ENCODE results near the gene SHC3.

Gene SHC3

DNA sequence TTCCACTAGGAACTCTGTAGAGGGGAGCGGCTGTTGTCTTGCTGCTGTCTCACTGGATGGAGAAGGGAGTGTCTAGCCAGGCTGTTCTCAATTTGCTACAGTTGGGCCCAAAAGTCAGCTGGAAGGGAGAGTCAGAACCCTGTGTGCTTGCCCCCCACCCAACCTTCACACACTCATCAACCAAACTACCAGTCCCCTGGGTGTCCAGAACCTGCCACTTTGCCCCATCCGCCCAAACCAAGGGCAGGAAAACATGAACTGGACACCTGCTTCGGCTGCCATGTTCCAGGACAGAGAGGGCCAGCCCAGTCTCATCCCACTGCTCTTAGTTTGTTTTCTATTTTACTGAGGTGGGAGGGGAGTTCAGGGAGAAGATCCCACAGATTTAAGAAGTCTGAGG, 105.2 kb downstream of the SHC3 start:
- Histone ChIP-seq H3K4me3 (ENCODE audit: low read depth, low read length) (no peak overlapping the region), H2BK5ac (ENCODE audit: low read depth, low read length, poor library complexity) (no peak overlapping the region), H2BK12ac (ENCODE audit: low read length) (no peak overlapping the region), H3K79me2 (ENCODE audit: control insufficient read depth, insufficient read depth, low read length, poor library complexity) (no peaks in the 10 kb centered on the region), H3K9ac (ENCODE audit: low read length) (no peak overlapping the region), H3K4me1 (ENCODE audit: control insufficient read depth in 1 of 2, insufficient read depth in 2 of 2, low read length in 2 of 2) (no peaks in the 10 kb centered on the region), H3K4me2 (ENCODE audit: low read length) (no peak overlapping the region), H2AFZ (ENCODE audit: insufficient read depth, low read length, poor library complexity) (no peak overlapping the region), H3K9me3 (ENCODE audit: insufficient read depth, low read depth, low read length) (peaks cover 3% of the 10 kb centered on the region), H3K4ac (ENCODE audit: low read depth, low read length) (no peak overlapping the region), H4K12ac (ENCODE audit: low read depth, low read length) (no peak overlapping the region), H2BK120ac (ENCODE audit: insufficient read depth, low read length, poor library complexity) (no peak overlapping the region), H3K36me3 (ENCODE audit: control insufficient read depth in 1 of 2, insufficient read depth in 2 of 2, low read length in 2 of 2) (no peaks in the 10 kb centered on the region), H3K14ac (ENCODE audit: low read length) (no peak overlapping the region), H3K27me3 (ENCODE audit: insufficient read depth, low read length) (no peaks in the 10 kb centered on the region), H4K91ac (ENCODE audit: low read depth, low read length) (no peak overlapping the region), H4K8ac (ENCODE audit: low read depth, low read length) (no peak overlapping the region), H3K79me1 (ENCODE audit: low read length) (no peaks in the 10 kb centered on the region), H3K18ac (ENCODE audit: low read length) (no peak overlapping the region), H3K27ac (ENCODE audit: low read depth, low read length) (no peak overlapping the region), H2AK5ac (ENCODE audit: low read length) (no peak overlapping the region), H3K23ac (ENCODE audit: low read length) (no peak overlapping the region)
- no peak for DNase-seq
- WGBS (ENCODE audit: extremely low coverage, insufficient coverage, insufficient read length): no CpG with 5 or more reads among the region's 3 CpGs

- no peaks in the 10 kb centered on the region for H3K4me1 ChIP-seq (ENCODE audit: control insufficient read depth in 1 of 2, insufficient read depth in 2 of 2, low read length in 2 of 2)
- no peak overlapping the region for H3K4me3 ChIP-seq (ENCODE audit: low read depth, low read length)
- no peak overlapping the region for H3K23ac ChIP-seq (ENCODE audit: low read length)
- DNase-seq: no peak
- H2BK12ac ChIP-seq (ENCODE audit: low read length): no peak overlapping the region
- no peak overlapping the region for H2AK5ac ChIP-seq (ENCODE audit: low read length)
- no peak overlapping the region for H3K27ac ChIP-seq (ENCODE audit: low read depth, low read length)
- no peak overlapping the region for H4K8ac ChIP-seq (ENCODE audit: low read depth, low read length)
- H3K9me3 ChIP-seq (ENCODE audit: insufficient read depth, low read depth, low read length): peaks cover 3% of the 10 kb centered on the region
- H3K9ac ChIP-seq (ENCODE audit: low read length): no peak overlapping the region
- no peak overlapping the region for H2BK5ac ChIP-seq (ENCODE audit: low read depth, low read length, poor library complexity)
- H4K12ac ChIP-seq (ENCODE audit: low read depth, low read length): no peak overlapping the region
- no peaks in the 10 kb centered on the region for H3K79me1 ChIP-seq (ENCODE audit: low read length)
- WGBS (ENCODE audit: extremely low coverage, insufficient coverage, insufficient read length): no CpG with 5 or more reads among the region's 4 CpGs
- no peak overlapping the region for H2AFZ ChIP-seq (ENCODE audit: insufficient read depth, low read length, poor library complexity)
- no peak overlapping the region for H2BK120ac ChIP-seq (ENCODE audit: insufficient read depth, low read length, poor library complexity)
- no peaks in the 10 kb centered on the region for H3K36me3 ChIP-seq (ENCODE audit: control insufficient read depth in 1 of 2, insufficient read depth in 2 of 2, low read length in 2 of 2)
- H3K4ac ChIP-seq (ENCODE audit: low read depth, low read length): no peak overlapping the region
- no peaks in the 10 kb centered on the region for H3K27me3 ChIP-seq (ENCODE audit: insufficient read depth, low read length)
- no peaks in the 10 kb centered on the region for H3K79me2 ChIP-seq (ENCODE audit: control insufficient read depth, insufficient read depth, low read length, poor library complexity)
- H3K4me2 ChIP-seq (ENCODE audit: low read length): no peak overlapping the region
- H3K14ac ChIP-seq (ENCODE audit: low read length): no peak overlapping the region
- no peak overlapping the region for H3K18ac ChIP-seq (ENCODE audit: low read length)
- H4K91ac ChIP-seq (ENCODE audit: low read depth, low read length): no peak overlapping the region
These were observed 107.0 kb downstream of the SHC3 start for GRCh38 chr9:89071591-89071990.

- no peaks in the 10 kb centered on the region for H3K27me3 ChIP-seq (ENCODE audit: insufficient read depth, low read length)
- H2AK5ac ChIP-seq (ENCODE audit: low read length): no peak overlapping the region
- H3K9me3 ChIP-seq (ENCODE audit: insufficient read depth, low read depth, low read length): peaks cover 3% of the 10 kb centered on the region
- no peaks in the 10 kb centered on the region for H3K79me1 ChIP-seq (ENCODE audit: low read length)
- no peak overlapping the region for H4K8ac ChIP-seq (ENCODE audit: low read depth, low read length)
- no peak overlapping the region for H3K9ac ChIP-seq (ENCODE audit: low read length)
- H2BK120ac ChIP-seq (ENCODE audit: insufficient read depth, low read length, poor library complexity): no peak overlapping the region
- no peak overlapping the region for H2BK5ac ChIP-seq (ENCODE audit: low read depth, low read length, poor library complexity)
- H3K18ac ChIP-seq (ENCODE audit: low read length): no peak overlapping the region
- no peak overlapping the region for H3K23ac ChIP-seq (ENCODE audit: low read length)
- no peak overlapping the region for H3K14ac ChIP-seq (ENCODE audit: low read length)
- H4K12ac ChIP-seq (ENCODE audit: low read depth, low read length): no peak overlapping the region
- no peak overlapping the region for H3K4ac ChIP-seq (ENCODE audit: low read depth, low read length)
- WGBS (ENCODE audit: extremely low coverage, insufficient coverage, insufficient read length): no CpG with 5 or more reads among the region's 4 CpGs
- H3K4me1 ChIP-seq (ENCODE audit: control insufficient read depth in 1 of 2, insufficient read depth in 2 of 2, low read length in 2 of 2): no peaks in the 10 kb centered on the region
- no peaks in the 10 kb centered on the region for H3K36me3 ChIP-seq (ENCODE audit: control insufficient read depth in 1 of 2, insufficient read depth in 2 of 2, low read length in 2 of 2)
- no peak for DNase-seq
- no peak overlapping the region for H3K27ac ChIP-seq (ENCODE audit: low read depth, low read length)
- H2AFZ ChIP-seq (ENCODE audit: insufficient read depth, low read length, poor library complexity): no peak overlapping the region
- no peak overlapping the region for H4K91ac ChIP-seq (ENCODE audit: low read depth, low read length)
- H2BK12ac ChIP-seq (ENCODE audit: low read length): no peak overlapping the region
- no peak overlapping the region for H3K4me2 ChIP-seq (ENCODE audit: low read length)
- H3K79me2 ChIP-seq (ENCODE audit: control insufficient read depth, insufficient read depth, low read length, poor library complexity): no peaks in the 10 kb centered on the region
- no peak overlapping the region for H3K4me3 ChIP-seq (ENCODE audit: low read depth, low read length)
These were observed 111.8 kb downstream of the SHC3 start for GRCh38 chr9:89066835-89067234.

GRCh38 chr9:89065921-89066320, 112.7 kb downstream of the SHC3 start:
- Histone ChIP-seq H3K79me1 (ENCODE audit: low read length) (no peaks in the 10 kb centered on the region), H4K8ac (ENCODE audit: low read depth, low read length) (no peak overlapping the region), H2BK120ac (ENCODE audit: insufficient read depth, low read length, poor library complexity) (no peak overlapping the region), H2AK5ac (ENCODE audit: low read length) (no peak overlapping the region), H3K36me3 (ENCODE audit: control insufficient read depth in 1 of 2, insufficient read depth in 2 of 2, low read length in 2 of 2) (no peaks in the 10 kb centered on the region), H3K9me3 (ENCODE audit: insufficient read depth, low read depth, low read length) (peaks cover 3% of the 10 kb centered on the region), H3K4me2 (ENCODE audit: low read length) (no peak overlapping the region), H4K91ac (ENCODE audit: low read depth, low read length) (no peak overlapping the region), H3K4ac (ENCODE audit: low read depth, low read length) (no peak overlapping the region), H3K18ac (ENCODE audit: low read length) (no peak overlapping the region), H3K79me2 (ENCODE audit: control insufficient read depth, insufficient read depth, low read length, poor library complexity) (no peaks in the 10 kb centered on the region), H2BK12ac (ENCODE audit: low read length) (no peak overlapping the region), H2AFZ (ENCODE audit: insufficient read depth, low read length, poor library complexity) (no peak overlapping the region), H3K27ac (ENCODE audit: low read depth, low read length) (no peak overlapping the region), H3K4me3 (ENCODE audit: low read depth, low read length) (no peak overlapping the region), H4K12ac (ENCODE audit: low read depth, low read length) (no peak overlapping the region), H3K9ac (ENCODE audit: low read length) (no peak overlapping the region), H3K14ac (ENCODE audit: low read length) (no peak overlapping the region), H2BK5ac (ENCODE audit: low read depth, low read length, poor library complexity) (no peak overlapping the region), H3K4me1 (ENCODE audit: control insufficient read depth in 1 of 2, insufficient read depth in 2 of 2, low read length in 2 of 2) (no peaks in the 10 kb centered on the region), H3K23ac (ENCODE audit: low read length) (no peak overlapping the region), H3K27me3 (ENCODE audit: insufficient read depth, low read length) (no peaks in the 10 kb centered on the region)
- WGBS (ENCODE audit: extremely low coverage, insufficient coverage, insufficient read length): no CpG with 5 or more reads among the region's 6 CpGs
- DNase-seq: no peak

Data from trophoblast cell (in vitro differentiated cells and primary cell).